ENCODE results near the gene PDK3. TPM values are rescaled to one million over a fixed set of nuclear protein-coding genes. Genes with fewer than 3 reads are reported as not detected.

The PDK3 gene
- polyA plus RNA-seq, 4 donors: 3.7 to 10.5 (median 8.7) TPM

GRCh38 chrX:24542756-24543155 is 77.7 kb downstream of the PDK3 start:
- DNase-seq (ENCODE audit: low read depth in 4 of 4, low spot score in 3 of 4): no peak

- DNase-seq (ENCODE audit: low read depth in 4 of 4, low spot score in 3 of 4): no peak
Observed at GRCh38 chrX:24547961-24548360, 82.9 kb downstream of the PDK3 start.

GRCh38 chrX:24550166-24550565 is 85.1 kb downstream of the PDK3 start:
- DNase-seq (ENCODE audit: low read depth in 4 of 4, low spot score in 3 of 4): no peak

- DNase-seq (ENCODE audit: low read depth in 4 of 4, low spot score in 3 of 4): no peak
Observed at GRCh38 chrX:24553011-24553410, 87.9 kb downstream of the PDK3 start.

GRCh38 chrX:24561121-24561520 is 96.0 kb downstream of the PDK3 start:
- DNase-seq (ENCODE audit: low read depth in 4 of 4, low spot score in 3 of 4): no peak

- DNase-seq (ENCODE audit: low read depth in 4 of 4, low spot score in 3 of 4): no peak
Observed at GRCh38 chrX:24563291-24564010, 98.4 kb downstream of the PDK3 start.

- no peak for DNase-seq (ENCODE audit: low read depth in 4 of 4, low spot score in 3 of 4)
Observed at GRCh38 chrX:24566240-24566639, 101.2 kb downstream of the PDK3 start.

- DNase-seq (ENCODE audit: low read depth in 4 of 4, low spot score in 3 of 4): no peak
Observed at GRCh38 chrX:24567169-24567568, 102.1 kb downstream of the PDK3 start.

- DNase-seq (ENCODE audit: low read depth in 4 of 4, low spot score in 3 of 4): no peak
Observed at GRCh38 chrX:24574743-24575142, 109.7 kb downstream of the PDK3 start.

- DNase-seq (ENCODE audit: low read depth in 4 of 4, low spot score in 3 of 4): no peak
Observed at GRCh38 chrX:24575496-24575895, 110.4 kb downstream of the PDK3 start.

- no peak for DNase-seq (ENCODE audit: low read depth in 4 of 4, low spot score in 3 of 4)
Observed at GRCh38 chrX:24577091-24577490, 112.0 kb downstream of the PDK3 start.

Other genes starting within 250 kb of the PDK3 start
- under 1 TPM in 1 of 4 donors, not detected in 3; 0.11 TPM for gene SUPT20HL2, start 151.2 kb upstream of the PDK3 start, polyA plus RNA-seq (ENCODE audit: insufficient read length in 4 of 4)
- not detected for gene SUPT20HL1, start 104.6 kb upstream of the PDK3 start, polyA plus RNA-seq (ENCODE audit: insufficient read length in 4 of 4)
- 1 to 10 TPM; 2.6 to 3.8 (median 2.7) TPM for gene PCYT1B, start 182.1 kb downstream of the PDK3 start, polyA plus RNA-seq (ENCODE audit: insufficient read length in 4 of 4)
- gene POLA1, start 228.6 kb downstream of the PDK3 start, polyA plus RNA-seq (ENCODE audit: insufficient read length in 4 of 4): 10 to 100 TPM; 14.8 to 19.9 (median 17.1) TPM

Measured in left renal pelvis (tissue), 4 donors.